GM12878 (cell line): ENCODE measurements around the gene DUSP10. TPM values are rescaled to one million over a fixed set of nuclear protein-coding genes. Genes with fewer than 3 reads are reported as not detected.

Experiments used
- CBFB ChIP-seq: IDR thresholded peaks from 2 replicates; pipeline ENCODE4 v1.6.1; 2016; ENCODE audit warnings: antibody characterized with exemption, low read depth
- CBX3 ChIP-seq: fragments of 200-600 bp; sonication (generic); IDR thresholded peaks from 2 replicates; pipeline ENCODE4 v1.6.1; 2016; ENCODE audit warnings: low read depth, borderline replicate concordance
- ETV6 ChIP-seq, 2 experiments: fragments of 450-650 bp in 1 of 2; IDR thresholded peaks in 1 of 2; conservative IDR thresholded peaks in 1 of 2; 2 replicates each; pipeline ENCODE4 v1.6.1; 2014; ENCODE audit warnings: antibody characterized with exemption in 1 of 2, borderline replicate concordance in 1 of 2, low read depth in 1 of 2, mild to moderate bottlenecking in 1 of 2, moderate library complexity in 1 of 2
- HCFC1 ChIP-seq: fragments of 150-350 bp; IDR thresholded peaks from 2 replicates; pipeline ENCODE4 v1.6.1; 2014; ENCODE audit warnings: low read length
- NFXL1 ChIP-seq: fragments of 450-650 bp; IDR thresholded peaks from 2 replicates; pipeline ENCODE4 v1.6.1; 2017; ENCODE audit warnings: antibody characterized with exemption, mild to moderate bottlenecking, borderline replicate concordance
- PAX8 ChIP-seq: fragments of 450-650 bp; IDR thresholded peaks from 2 replicates; pipeline ENCODE4 v1.6.1; 2017; ENCODE audit warnings: mild to moderate bottlenecking, moderate library complexity
- PML ChIP-seq: IDR thresholded peaks from 2 replicates; pipeline ENCODE4 v1.6.1; 2012; ENCODE audit warnings: low read length, inconsistent platforms
- TCF12 ChIP-seq: IDR thresholded peaks from 2 replicates; pipeline ENCODE4 v1.6.1; 2011; ENCODE audit warnings: low read depth, mild to moderate bottlenecking, low read length
- polyA plus RNA-seq, 11 experiments: library from polyadenylated mRNA; depleted of rRNA in 4 of 11; unstranded in 6 of 11; stranded (reverse) in 5 of 11; fragments of >200 nt; fragmentation: Nextera tagmentation in 4 of 11; fragmentation: Illumina TruSeq in 1 of 11; extraction: Ambion mirVana in 4 of 11; extraction: Trizol in 1 of 11; gene quantifications; 1 replicate in 1 of 11; 2 replicates in 10 of 11; pipeline versions ENCODE4 v1.2.1 to v1.2.3, GENCODE V29; 2011 to 2016; ENCODE audit warnings: inconsistent platforms in 2 of 11, missing spikeins in 2 of 11, low read depth in 1 of 11
- total RNA-seq, 4 experiments: library from RNA; depleted of rRNA in 3 of 4; stranded (reverse); fragments of >200 nt in 3 of 4; fragmentation: Illumina TruSeq in 1 of 4; extraction: Trizol in 1 of 4; gene quantifications; 2 replicates each; pipeline versions ENCODE4 v1.2.1 to v1.2.3, GENCODE V29; 2013 to 2021
- TF ChIP-seq, protein P1 (sequence below), 3 experiments: IDR thresholded peaks in 2 of 3; conservative IDR thresholded peaks in 1 of 3; 2 replicates each; pipeline ENCODE4 v1.5.1; 2011; ENCODE audit warnings: low read depth in 3 of 3, low read length in 3 of 3, mild to moderate bottlenecking in 3 of 3, control low read depth in 2 of 3, moderate library complexity in 2 of 3, inconsistent platforms in 1 of 3, mixed read lengths in 1 of 3; ENCODE audit not compliant: control insufficient read depth in 2 of 3, insufficient read depth in 1 of 3; ENCODE audit errors: extremely low read depth in 1 of 3
- TF ChIP-seq, protein P2 (sequence below): IDR thresholded peaks from 2 replicates; pipeline ENCODE4 v1.6.1; 2011; ENCODE audit warnings: borderline replicate concordance, low read depth, mild to moderate bottlenecking, moderate library complexity, low read length; ENCODE audit not compliant: insufficient read depth, poor library complexity, severe bottlenecking

DUSP10 gene
- total and polyA plus RNA-seq, 10 of the 15 experiments (the other 5 are each of a cell fraction or from before 2014, with no cell fraction given), result 20.3 to 38.4 (median 27.8) TPM

DNA sequence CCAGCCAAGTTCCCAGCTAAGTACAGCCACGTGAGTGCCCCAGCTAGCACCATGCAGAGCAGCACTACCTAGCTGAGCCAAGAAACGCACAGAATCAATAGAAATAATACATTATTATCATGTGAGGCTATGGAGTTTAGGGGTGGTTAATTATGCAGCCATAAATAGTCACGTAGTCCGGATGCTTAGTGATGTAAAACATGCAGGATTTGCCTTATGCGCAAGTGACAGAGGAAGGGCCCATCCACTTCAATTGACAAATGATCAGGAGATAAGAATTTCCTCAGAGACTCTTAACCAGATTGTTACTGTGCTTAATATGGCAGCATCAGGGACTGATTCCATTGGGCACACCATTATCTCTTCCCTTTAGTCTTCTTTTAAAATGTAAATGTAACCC lies 44.8 kb upstream of the DUSP10 start (continued):
- TF ChIP-seq TCF12 (no peak), HCFC1 (no peak), CBFB (no peak), PAX8 (no peak), PML (no peak), NFXL1 (no peak), CBX3 (no peak), ETV6 (conservative IDR thresholded peaks at IDR 0.05 in 1 of 2, IDR thresholded peaks at IDR 0.05 in 1 of 2; ENCODE audit: borderline replicate concordance in 1 of 2, low read depth in 1 of 2) (no peak)
- TF ChIP-seq, protein P1, sequence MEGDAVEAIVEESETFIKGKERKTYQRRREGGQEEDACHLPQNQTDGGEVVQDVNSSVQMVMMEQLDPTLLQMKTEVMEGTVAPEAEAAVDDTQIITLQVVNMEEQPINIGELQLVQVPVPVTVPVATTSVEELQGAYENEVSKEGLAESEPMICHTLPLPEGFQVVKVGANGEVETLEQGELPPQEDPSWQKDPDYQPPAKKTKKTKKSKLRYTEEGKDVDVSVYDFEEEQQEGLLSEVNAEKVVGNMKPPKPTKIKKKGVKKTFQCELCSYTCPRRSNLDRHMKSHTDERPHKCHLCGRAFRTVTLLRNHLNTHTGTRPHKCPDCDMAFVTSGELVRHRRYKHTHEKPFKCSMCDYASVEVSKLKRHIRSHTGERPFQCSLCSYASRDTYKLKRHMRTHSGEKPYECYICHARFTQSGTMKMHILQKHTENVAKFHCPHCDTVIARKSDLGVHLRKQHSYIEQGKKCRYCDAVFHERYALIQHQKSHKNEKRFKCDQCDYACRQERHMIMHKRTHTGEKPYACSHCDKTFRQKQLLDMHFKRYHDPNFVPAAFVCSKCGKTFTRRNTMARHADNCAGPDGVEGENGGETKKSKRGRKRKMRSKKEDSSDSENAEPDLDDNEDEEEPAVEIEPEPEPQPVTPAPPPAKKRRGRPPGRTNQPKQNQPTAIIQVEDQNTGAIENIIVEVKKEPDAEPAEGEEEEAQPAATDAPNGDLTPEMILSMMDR (IDR thresholded peaks at IDR 0.05 in 2 of 3, conservative IDR thresholded peaks at IDR 0.05 in 1 of 3; ENCODE audit: control insufficient read depth in 2 of 3, extremely low read depth in 1 of 3, insufficient read depth in 1 of 3, low read depth in 3 of 3, low read length in 3 of 3), result no peak
- TF ChIP-seq, protein P2, sequence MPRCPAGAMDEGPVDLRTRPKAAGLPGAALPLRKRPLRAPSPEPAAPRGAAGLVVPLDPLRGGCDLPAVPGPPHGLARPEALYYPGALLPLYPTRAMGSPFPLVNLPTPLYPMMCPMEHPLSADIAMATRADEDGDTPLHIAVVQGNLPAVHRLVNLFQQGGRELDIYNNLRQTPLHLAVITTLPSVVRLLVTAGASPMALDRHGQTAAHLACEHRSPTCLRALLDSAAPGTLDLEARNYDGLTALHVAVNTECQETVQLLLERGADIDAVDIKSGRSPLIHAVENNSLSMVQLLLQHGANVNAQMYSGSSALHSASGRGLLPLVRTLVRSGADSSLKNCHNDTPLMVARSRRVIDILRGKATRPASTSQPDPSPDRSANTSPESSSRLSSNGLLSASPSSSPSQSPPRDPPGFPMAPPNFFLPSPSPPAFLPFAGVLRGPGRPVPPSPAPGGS, result no peak
